Left lung (tissue), 10 donors: ENCODE data around the gene JAK1. TPM values are rescaled to one million over a fixed set of nuclear protein-coding genes. Genes with fewer than 3 reads are reported as not detected.
A peak's percentile ranks its signal among the peaks of the same experiment; 100 is the strongest.

Experiments used
- ATAC-seq: fragments of 200-7000 bp; cut with Tn5 transposase; one replicate; pipeline ENCODE4 v1.9.1; 2020; ENCODE audit warnings: moderate library complexity
- DNase-seq, 4 donors: peaks; one replicate each; pipeline ENCODE4 v3.0.0-alpha.2; 2013 to 2020
- H3K27ac ChIP-seq, 2 donors: fragments of 200-600 bp; sonication (generic) in 1 of 2; one replicate each; pipeline versions ENCODE4 v1.5.0 to v1.8.0; 2020 to 2021
- H3K27me3 ChIP-seq, 2 donors: fragments of 200-600 bp; sonication (generic) in 1 of 2; one replicate each; pipeline versions ENCODE4 v1.5.0 to v1.8.0; 2020 to 2021
- H3K36me3 ChIP-seq, 2 donors: fragments of 200-600 bp; sonication (generic) in 1 of 2; one replicate each; pipeline versions ENCODE4 v1.5.0 to v1.8.0; 2020 to 2021
- H3K4me1 ChIP-seq, 2 donors: fragments of 200-600 bp; one replicate each; pipeline ENCODE4 v1.8.0; 2021
- H3K4me3 ChIP-seq, 2 donors: fragments of 200-600 bp; sonication (generic) in 1 of 2; one replicate each; pipeline versions ENCODE4 v1.5.0 to v1.8.0; 2020 to 2021; ENCODE audit warnings: mild to moderate bottlenecking in 1 of 2
- H3K9me3 ChIP-seq, 2 donors: fragments of 200-600 bp; sonication (generic) in 1 of 2; one replicate each; pipeline versions ENCODE4 v1.5.0 to v1.8.0; 2020 to 2021
- CTCF ChIP-seq, 2 donors: fragments of 200-600 bp; sonication (generic) in 1 of 2; IDR thresholded peaks; one replicate each; pipeline versions ENCODE4 v1.5.0 to v1.8.0; 2021; ENCODE audit warnings: antibody characterized with exemption in 2 of 2
- intact Hi-C, 2 donors: fragments of 100-400 bp; cut with DNase I; formaldehyde crosslinking; loops; one replicate each; pipeline versions ENCODE4 v1.11.2 to v1.14.2; 2022
- polyA plus RNA-seq, 6 donors: library from polyadenylated mRNA; unstranded; fragments of 120-200 nt; gene quantifications; one replicate each; pipeline ENCODE4 v1.2.1, GENCODE V29; 2013; ENCODE audit not compliant: insufficient read length in 6 of 6
- total RNA-seq, 2 donors: library from RNA; stranded (reverse); fragmentation: NEBNext Ultra II Directional; extraction: Animal tissue kit (Norgen Biotek cat#: 25700); gene quantifications; one replicate each; pipeline ENCODE4 v1.2.1, GENCODE V29; 2021
- donor health status: DM: no; HTN: yes; CAD: no.
- donor health status: DM: no; HTN: no; CAD: no.

JAK1 gene
- total and polyA plus RNA-seq, 8 donors, result 103 to 162 (median 115) TPM

GRCh38 chr1:64915381-64916274 lies 50.7 kb downstream of the JAK1 start:
- ATAC-seq (peak; percentile 69), DNase-seq (no peak)
- H3K27ac ChIP-seq, result peak overlapping the region in 1 of 2 donors; percentile 10
- no peaks in the 10 kb centered on the region for H3K9me3 ChIP-seq
- no peaks in the 10 kb centered on the region for H3K36me3 ChIP-seq
- intact Hi-C loops, result no loop called here
- no peak overlapping the region for H3K4me3 ChIP-seq
- peaks cover 30 to 76% of the 10 kb centered on the region in 2 donors for H3K4me1 ChIP-seq
- TF ChIP-seq CTCF (IDR thresholded peaks at IDR 0.05), result no peak
- no peaks in the 10 kb centered on the region for H3K27me3 ChIP-seq

GRCh38 chr1:64913361-64914015 lies 52.9 kb downstream of the JAK1 start:
- H3K27me3 ChIP-seq, result no peaks in the 10 kb centered on the region
- no peak for TF ChIP-seq CTCF (IDR thresholded peaks at IDR 0.05)
- no peak overlapping the region for H3K4me3 ChIP-seq
- H3K4me1 ChIP-seq, result peaks cover 25 to 74% of the 10 kb centered on the region in 2 donors
- ATAC-seq (no peak), DNase-seq (no peak)
- H3K9me3 ChIP-seq, result no peaks in the 10 kb centered on the region
- no peaks in the 10 kb centered on the region for H3K36me3 ChIP-seq
- H3K27ac ChIP-seq, result no peak overlapping the region
- intact Hi-C loops, result no loop called here

DNA sequence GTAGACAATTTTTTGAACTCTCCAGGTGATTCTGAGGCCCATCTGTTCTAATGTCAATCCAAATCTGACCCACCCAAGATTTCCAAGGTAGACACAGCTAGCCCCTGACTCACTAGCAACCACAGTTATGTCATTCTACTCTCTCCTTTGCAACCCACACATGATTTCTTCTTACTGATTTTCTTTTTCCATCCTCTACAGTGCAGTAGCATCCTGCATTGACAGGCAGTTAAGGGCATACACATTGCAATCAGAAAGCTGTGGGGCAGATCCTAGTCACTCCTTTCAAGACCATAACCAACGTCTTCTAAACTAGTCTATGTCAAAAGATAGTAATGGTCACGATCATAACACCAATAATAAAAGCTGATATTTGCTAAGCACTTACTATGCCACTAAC lies 54.2 kb downstream of the JAK1 start:
- no peaks in the 10 kb centered on the region for H3K9me3 ChIP-seq
- intact Hi-C loops, result no loop called here

DNA sequence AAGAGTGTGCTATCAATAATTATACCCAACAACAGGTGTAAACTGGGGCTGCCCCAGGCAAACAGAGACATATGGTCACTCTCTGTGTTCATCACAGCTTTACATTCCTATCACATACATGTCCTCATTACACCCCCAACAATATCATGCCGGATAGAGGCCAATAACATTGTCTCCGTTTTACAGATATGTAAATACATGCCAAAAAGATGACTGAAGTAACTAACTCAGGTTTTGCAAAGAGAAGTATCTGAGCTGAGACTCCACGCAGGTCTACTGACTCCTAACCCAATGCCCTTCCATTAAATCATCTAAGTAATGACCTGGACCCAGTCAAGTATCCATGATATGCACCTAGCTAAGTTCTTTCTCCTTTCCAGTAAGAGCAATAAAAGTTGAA lies 55.0 kb downstream of the JAK1 start:
- H3K27ac ChIP-seq, result no peak overlapping the region
- ATAC-seq (no peak), DNase-seq (no peak)
- H3K4me1 ChIP-seq, result peaks cover 5 to 63% of the 10 kb centered on the region in 2 donors
- H3K27me3 ChIP-seq, result no peaks in the 10 kb centered on the region
- no peaks in the 10 kb centered on the region for H3K9me3 ChIP-seq
- H3K36me3 ChIP-seq, result no peaks in the 10 kb centered on the region
- no peak for TF ChIP-seq CTCF (IDR thresholded peaks at IDR 0.05)
- intact Hi-C loops, result no loop called here
- H3K4me3 ChIP-seq, result no peak overlapping the region

More for the DNA sequence above, 54.2 kb downstream of the JAK1 start:
- Histone ChIP-seq H3K27me3 (no peaks in the 10 kb centered on the region), H3K4me3 (no peak overlapping the region), H3K4me1 (peaks cover 12 to 63% of the 10 kb centered on the region in 2 donors), H3K27ac (no peak overlapping the region), H3K36me3 (no peaks in the 10 kb centered on the region)
- TF ChIP-seq CTCF (IDR thresholded peaks at IDR 0.05), result no peak
- ATAC-seq, result no peak
- no peak for DNase-seq

- ATAC-seq (no peak), DNase-seq (no peak)
- no peak for TF ChIP-seq CTCF (IDR thresholded peaks at IDR 0.05)
- intact Hi-C loops, result no loop called here
- H3K4me3 ChIP-seq, result no peak overlapping the region
- no peaks in the 10 kb centered on the region for H3K27me3 ChIP-seq
- no peak overlapping the region for H3K27ac ChIP-seq
- peaks cover 0 to 42% of the 10 kb centered on the region in 2 donors for H3K4me1 ChIP-seq
- H3K36me3 ChIP-seq, result no peaks in the 10 kb centered on the region
- no peaks in the 10 kb centered on the region for H3K9me3 ChIP-seq
Measured at GRCh38 chr1:64909031-64909430, 57.3 kb downstream of the JAK1 start.
